ENCODE results near the gene OGN. TPM values are rescaled to one million over a fixed set of nuclear protein-coding genes. Genes with fewer than 3 reads are reported as not detected.
A peak's percentile ranks its signal among the peaks of the same experiment; 100 is the strongest.

Gene OGN
- total and polyA plus RNA-seq, 2 donors from 2014 or later, result 2.0 to 3.8 TPM

DNA sequence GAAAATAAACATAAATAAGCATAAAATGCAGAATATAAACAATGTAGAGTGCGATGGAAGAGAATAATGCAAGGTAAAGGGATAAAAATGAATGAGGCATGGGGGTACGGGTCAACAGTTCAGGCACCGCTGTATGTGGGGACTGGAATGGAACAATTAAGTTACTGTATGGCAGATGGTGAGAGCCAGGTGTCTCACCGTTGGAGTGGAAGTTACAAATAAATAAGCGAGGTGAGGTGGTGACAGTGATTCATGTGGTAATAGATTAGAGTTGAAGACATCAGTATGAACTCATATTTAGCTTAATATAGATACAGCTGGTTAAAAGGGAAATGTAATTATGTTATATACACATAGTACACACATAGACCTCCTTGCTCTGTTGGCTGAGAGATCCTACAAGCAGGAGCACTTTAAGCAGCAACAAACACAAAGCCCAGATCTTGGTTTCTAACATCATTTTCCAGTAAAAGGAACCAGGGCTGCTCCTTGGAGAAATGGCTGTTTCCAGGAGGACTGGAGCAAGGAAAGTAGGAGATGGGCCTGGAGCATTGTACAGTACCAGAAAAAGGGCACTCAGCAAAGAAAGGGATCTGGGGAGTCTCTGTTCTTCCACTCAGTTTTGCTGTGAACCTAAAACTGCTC lies 22.2 kb upstream of the OGN start:
- H3K27ac ChIP-seq (ENCODE audit: low read depth in 2 of 2, low read length in 2 of 2), result no peak overlapping the region
- no peak overlapping the region for H3K9ac ChIP-seq (ENCODE audit: low read length in 3 of 3)
- no peaks in the 10 kb centered on the region for H3K9me3 ChIP-seq (ENCODE audit: control insufficient read depth in 2 of 3, insufficient read depth in 1 of 3, low read length in 3 of 3)
- no peak for FAIRE-seq
- no peak overlapping the region for H3K4me3 ChIP-seq (ENCODE audit: low read length in 3 of 3)
- H3K36me3 ChIP-seq (ENCODE audit: control insufficient read depth in 2 of 3, insufficient read depth in 3 of 3, low read length in 3 of 3), result no peaks in the 10 kb centered on the region
- no peaks in the 10 kb centered on the region for H3K27me3 ChIP-seq (ENCODE audit: control insufficient read depth, insufficient read depth, low read length)
- no peak for DNase-seq
- no peaks in the 10 kb centered on the region for H3K4me1 ChIP-seq (ENCODE audit: control insufficient read depth in 2 of 3, insufficient read depth in 2 of 3, low read depth in 1 of 3, low read length in 3 of 3)
- TF ChIP-seq, protein P1, sequence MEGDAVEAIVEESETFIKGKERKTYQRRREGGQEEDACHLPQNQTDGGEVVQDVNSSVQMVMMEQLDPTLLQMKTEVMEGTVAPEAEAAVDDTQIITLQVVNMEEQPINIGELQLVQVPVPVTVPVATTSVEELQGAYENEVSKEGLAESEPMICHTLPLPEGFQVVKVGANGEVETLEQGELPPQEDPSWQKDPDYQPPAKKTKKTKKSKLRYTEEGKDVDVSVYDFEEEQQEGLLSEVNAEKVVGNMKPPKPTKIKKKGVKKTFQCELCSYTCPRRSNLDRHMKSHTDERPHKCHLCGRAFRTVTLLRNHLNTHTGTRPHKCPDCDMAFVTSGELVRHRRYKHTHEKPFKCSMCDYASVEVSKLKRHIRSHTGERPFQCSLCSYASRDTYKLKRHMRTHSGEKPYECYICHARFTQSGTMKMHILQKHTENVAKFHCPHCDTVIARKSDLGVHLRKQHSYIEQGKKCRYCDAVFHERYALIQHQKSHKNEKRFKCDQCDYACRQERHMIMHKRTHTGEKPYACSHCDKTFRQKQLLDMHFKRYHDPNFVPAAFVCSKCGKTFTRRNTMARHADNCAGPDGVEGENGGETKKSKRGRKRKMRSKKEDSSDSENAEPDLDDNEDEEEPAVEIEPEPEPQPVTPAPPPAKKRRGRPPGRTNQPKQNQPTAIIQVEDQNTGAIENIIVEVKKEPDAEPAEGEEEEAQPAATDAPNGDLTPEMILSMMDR (IDR thresholded peaks at IDR 0.05; ENCODE audit: borderline replicate concordance, extremely low read depth, insufficient read depth), result no peak
- intact Hi-C loops (cut with DNase I), result no loop called here

DNA sequence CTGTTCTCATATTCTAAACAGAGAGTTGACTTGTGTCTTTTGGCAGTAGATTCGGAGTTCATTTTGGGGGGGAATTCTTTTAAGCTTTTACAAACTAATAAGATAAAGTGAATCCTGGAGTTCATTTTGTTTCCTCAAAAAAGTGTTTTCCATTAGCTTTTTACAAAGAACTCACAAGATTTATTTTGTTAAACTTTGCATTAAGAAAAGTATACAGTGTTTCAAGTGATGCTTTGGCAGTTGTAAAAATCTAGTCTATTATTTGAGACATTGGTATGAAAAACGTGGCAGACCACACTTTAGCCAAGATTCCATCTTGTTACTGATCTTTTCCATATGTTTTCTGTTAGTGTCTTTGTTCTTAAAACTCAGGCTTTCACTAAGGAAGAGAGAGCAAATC lies 21.1 kb upstream of the OGN start:
- Histone ChIP-seq H3K4me3 (ENCODE audit: low read length in 3 of 3) (no peak overlapping the region), H3K4me1 (ENCODE audit: control insufficient read depth in 2 of 3, insufficient read depth in 2 of 3, low read depth in 1 of 3, low read length in 3 of 3) (no peaks in the 10 kb centered on the region), H3K27ac (ENCODE audit: low read depth in 2 of 2, low read length in 2 of 2) (no peak overlapping the region), H3K9me3 (ENCODE audit: control insufficient read depth in 2 of 3, insufficient read depth in 1 of 3, low read length in 3 of 3) (no peaks in the 10 kb centered on the region), H3K36me3 (ENCODE audit: control insufficient read depth in 2 of 3, insufficient read depth in 3 of 3, low read length in 3 of 3) (no peaks in the 10 kb centered on the region), H3K27me3 (ENCODE audit: control insufficient read depth, insufficient read depth, low read length) (no peaks in the 10 kb centered on the region), H3K9ac (ENCODE audit: low read length in 3 of 3) (no peak overlapping the region)
- intact Hi-C loops (cut with DNase I), result no loop called here
- TF ChIP-seq, protein P1 (IDR thresholded peaks at IDR 0.05; ENCODE audit: borderline replicate concordance, extremely low read depth, insufficient read depth), result no peak
- DNase-seq (peak in 2 of 5 donors; percentile 71 to 93), FAIRE-seq (no peak)

DNA sequence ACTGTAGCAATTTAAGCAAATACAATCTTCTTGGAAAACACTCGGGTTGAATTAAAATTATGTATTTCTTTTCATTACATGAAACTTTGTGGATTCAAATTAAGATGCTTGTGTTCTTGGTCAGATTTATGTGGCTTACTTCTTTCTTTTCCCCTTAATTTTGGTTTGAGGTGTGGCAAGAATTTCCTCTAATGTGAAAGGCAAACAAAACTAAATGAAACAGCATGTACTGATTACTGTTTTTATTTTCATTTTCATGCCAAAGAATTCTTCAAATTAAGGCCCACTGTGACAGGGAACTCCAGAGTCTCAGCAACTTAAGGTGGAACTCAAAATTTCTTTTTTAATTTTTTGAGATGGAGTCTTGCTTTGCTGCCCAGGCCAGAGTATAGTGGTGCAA lies 20.0 kb upstream of the OGN start, which contains the start of gene OMD:
Gene OMD, minus strand, starts transcription at position 132 of the 400 bp plus-strand sequence. CDS start 6,913 bp downstream, outside the sequence.
- no peaks in the 10 kb centered on the region for H3K27me3 ChIP-seq (ENCODE audit: control insufficient read depth, insufficient read depth, low read length)
- no peak within 1 kb of the TSS for H3K4me3 ChIP-seq (ENCODE audit: low read length in 3 of 3)
- no peak for DNase-seq
- TF ChIP-seq, protein P1 (IDR thresholded peaks at IDR 0.05; ENCODE audit: borderline replicate concordance, extremely low read depth, insufficient read depth), result no peak
- no peak within 1 kb of the TSS for H3K9ac ChIP-seq (ENCODE audit: low read length in 3 of 3)
- no peak for FAIRE-seq
- no peaks in the 10 kb centered on the region for H3K36me3 ChIP-seq (ENCODE audit: control insufficient read depth in 2 of 3, insufficient read depth in 3 of 3, low read length in 3 of 3)
- H3K9me3 ChIP-seq (ENCODE audit: control insufficient read depth in 2 of 3, insufficient read depth in 1 of 3, low read length in 3 of 3), result no peaks in the 10 kb centered on the region
- no peak within 1 kb of the TSS for H3K27ac ChIP-seq (ENCODE audit: low read depth in 2 of 2, low read length in 2 of 2)
- intact Hi-C loops (cut with DNase I), result no loop called here
- no peaks in the 10 kb centered on the region for H3K4me1 ChIP-seq (ENCODE audit: control insufficient read depth in 2 of 3, insufficient read depth in 2 of 3, low read depth in 1 of 3, low read length in 3 of 3)

Data from kidney (tissue), 14 donors.